Measurements from ENCODE around the gene IL37.

Gene IL37

GRCh38 chr2:112919086-112919485 lies 8.1 kb downstream of the IL37 start:
- TF ChIP-seq CTCF (IDR thresholded peaks at IDR 0.05) = no peak

- TF ChIP-seq CTCF (IDR thresholded peaks at IDR 0.05) = no peak
Measured at GRCh38 chr2:112920923-112921532, 10.1 kb downstream of the IL37 start.

- no peak for TF ChIP-seq CTCF (IDR thresholded peaks at IDR 0.05)
Measured at GRCh38 chr2:112921982-112922381, 11.0 kb downstream of the IL37 start.

- no peak for TF ChIP-seq CTCF (IDR thresholded peaks at IDR 0.05)
Measured at GRCh38 chr2:112923237-112923966, 12.4 kb downstream of the IL37 start.

GRCh38 chr2:112923967-112924338 lies 13.0 kb downstream of the IL37 start:
- no peak for TF ChIP-seq CTCF (IDR thresholded peaks at IDR 0.05)

- TF ChIP-seq CTCF (IDR thresholded peaks at IDR 0.05) = no peak
Measured at GRCh38 chr2:112924360-112924759, 13.4 kb downstream of the IL37 start.

- TF ChIP-seq CTCF (IDR thresholded peaks at IDR 0.05) = no peak
Measured at GRCh38 chr2:112924821-112925220, 13.9 kb downstream of the IL37 start.

All from LNCAP (cell line).